Measurements from ENCODE around the gene AGFG1.

GRCh38 chr2:227565080-227565479 is 93.1 kb downstream of the AGFG1 start:
- TF ChIP-seq MLX (CRISPR knock-in tag; IDR thresholded peaks at IDR 0.05) (no peak), CBFB (CRISPR knock-in tag; IDR thresholded peaks at IDR 0.05; ENCODE audit: low read depth) (no peak), CTCF (IDR thresholded peaks at IDR 0.05) (no peak), STAT6 (CRISPR knock-in tag; conservative IDR thresholded peaks at IDR 0.05; ENCODE audit: low read depth) (no peak), GRHL2 (CRISPR knock-in tag; IDR thresholded peaks at IDR 0.05; ENCODE audit: insufficient replicate concordance, severe bottlenecking) (no peak), CREM (CRISPR knock-in tag; IDR thresholded peaks at IDR 0.05) (no peak), ATF3 (CRISPR knock-in tag; conservative IDR thresholded peaks at IDR 0.05) (no peak)
